ENCODE measurements around the gene NLRX1.
"Not testable (repeated sequence)": the region's sequence is repeated elsewhere in the genome, so short reads cannot be mapped to it uniquely, and the experiment has no call there.

The NLRX1 gene, protein sequence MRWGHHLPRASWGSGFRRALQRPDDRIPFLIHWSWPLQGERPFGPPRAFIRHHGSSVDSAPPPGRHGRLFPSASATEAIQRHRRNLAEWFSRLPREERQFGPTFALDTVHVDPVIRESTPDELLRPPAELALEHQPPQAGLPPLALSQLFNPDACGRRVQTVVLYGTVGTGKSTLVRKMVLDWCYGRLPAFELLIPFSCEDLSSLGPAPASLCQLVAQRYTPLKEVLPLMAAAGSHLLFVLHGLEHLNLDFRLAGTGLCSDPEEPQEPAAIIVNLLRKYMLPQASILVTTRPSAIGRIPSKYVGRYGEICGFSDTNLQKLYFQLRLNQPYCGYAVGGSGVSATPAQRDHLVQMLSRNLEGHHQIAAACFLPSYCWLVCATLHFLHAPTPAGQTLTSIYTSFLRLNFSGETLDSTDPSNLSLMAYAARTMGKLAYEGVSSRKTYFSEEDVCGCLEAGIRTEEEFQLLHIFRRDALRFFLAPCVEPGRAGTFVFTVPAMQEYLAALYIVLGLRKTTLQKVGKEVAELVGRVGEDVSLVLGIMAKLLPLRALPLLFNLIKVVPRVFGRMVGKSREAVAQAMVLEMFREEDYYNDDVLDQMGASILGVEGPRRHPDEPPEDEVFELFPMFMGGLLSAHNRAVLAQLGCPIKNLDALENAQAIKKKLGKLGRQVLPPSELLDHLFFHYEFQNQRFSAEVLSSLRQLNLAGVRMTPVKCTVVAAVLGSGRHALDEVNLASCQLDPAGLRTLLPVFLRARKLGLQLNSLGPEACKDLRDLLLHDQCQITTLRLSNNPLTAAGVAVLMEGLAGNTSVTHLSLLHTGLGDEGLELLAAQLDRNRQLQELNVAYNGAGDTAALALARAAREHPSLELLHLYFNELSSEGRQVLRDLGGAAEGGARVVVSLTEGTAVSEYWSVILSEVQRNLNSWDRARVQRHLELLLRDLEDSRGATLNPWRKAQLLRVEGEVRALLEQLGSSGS

DNA sequence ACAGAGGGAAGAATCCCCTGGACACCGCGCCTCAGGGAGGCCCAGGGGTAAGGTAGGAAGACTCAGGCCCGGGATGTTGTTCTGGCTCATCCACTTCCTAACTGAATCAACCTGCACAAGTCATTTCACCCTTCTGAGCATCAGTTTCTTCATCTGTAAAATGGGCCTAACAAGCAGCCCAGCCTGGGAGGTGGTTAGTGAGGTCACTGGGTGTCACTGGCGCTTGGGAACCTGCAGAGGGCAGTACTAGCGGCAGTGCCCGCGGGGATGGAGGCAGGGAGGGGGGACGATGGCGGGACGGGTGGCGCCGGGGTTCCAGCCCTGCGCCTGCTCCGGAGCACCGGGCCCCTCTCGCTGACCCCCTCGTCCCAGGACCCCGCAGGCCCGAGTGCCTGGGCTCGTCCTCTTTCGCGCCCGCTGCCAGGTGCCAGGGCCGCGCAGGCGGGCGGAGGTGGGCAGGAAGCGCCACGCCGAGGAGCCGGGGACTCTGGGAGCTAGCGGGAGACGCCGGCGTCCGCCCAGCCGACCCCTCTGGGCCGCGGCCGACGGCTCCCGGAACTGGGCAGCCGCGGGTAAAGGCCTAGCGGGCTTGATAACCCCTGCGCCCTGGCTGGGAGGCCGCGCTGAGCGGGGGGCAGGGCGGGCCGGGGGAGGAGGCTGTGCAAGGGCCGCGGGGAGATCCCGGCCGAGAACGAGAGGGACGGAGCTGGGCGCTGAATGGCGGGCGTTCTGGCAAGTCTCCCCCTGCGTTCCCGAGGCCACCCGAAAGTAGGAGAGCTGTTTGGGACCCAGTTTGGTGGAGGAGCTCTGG is at the start of gene NLRX1:
TSS of gene NLRX1 (plus strand) at position 255 of the 811 bp plus-strand sequence. CDS start 2,679 bp downstream, outside the sequence.
- no peak for DNase-seq

DNA sequence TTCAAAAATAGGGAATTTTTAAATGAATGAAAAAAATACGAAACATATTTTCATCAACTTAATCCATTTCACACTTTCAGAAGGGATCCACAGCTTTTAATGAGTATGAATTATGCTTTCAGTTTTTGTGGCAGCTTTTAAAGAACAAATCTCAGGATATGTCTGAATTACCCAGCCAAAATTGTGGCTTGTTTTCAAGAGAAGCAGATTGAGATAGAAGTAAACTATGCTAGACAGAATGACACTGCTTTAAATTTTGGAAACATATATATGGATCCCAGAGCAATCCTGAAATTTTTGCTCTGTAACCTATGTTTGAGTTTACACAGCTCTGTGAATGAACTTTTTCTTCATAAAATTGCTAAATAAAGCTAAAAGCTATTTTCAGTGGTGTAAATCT is 49.6 kb upstream of the NLRX1 start:
- DNase-seq, result no peak

DNA sequence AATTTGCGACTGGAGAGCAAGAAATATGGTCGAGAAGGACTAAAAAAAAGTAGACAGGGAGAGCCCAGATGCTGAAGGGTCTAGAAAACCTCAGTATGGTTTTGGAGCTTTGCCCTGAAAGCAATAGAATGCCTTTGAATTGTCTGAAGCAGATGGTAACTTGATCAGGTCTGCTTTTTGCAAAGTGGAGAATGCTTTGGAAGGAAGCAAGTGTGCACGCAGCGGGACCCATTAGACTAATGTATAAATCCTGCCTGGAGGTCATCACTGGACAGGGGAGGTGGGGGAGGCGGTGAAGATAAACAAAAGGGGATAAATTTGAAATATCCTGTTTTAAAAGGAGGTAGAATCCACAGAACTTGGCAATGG is 47.9 kb upstream of the NLRX1 start:
- DNase-seq, result no peak

DNA sequence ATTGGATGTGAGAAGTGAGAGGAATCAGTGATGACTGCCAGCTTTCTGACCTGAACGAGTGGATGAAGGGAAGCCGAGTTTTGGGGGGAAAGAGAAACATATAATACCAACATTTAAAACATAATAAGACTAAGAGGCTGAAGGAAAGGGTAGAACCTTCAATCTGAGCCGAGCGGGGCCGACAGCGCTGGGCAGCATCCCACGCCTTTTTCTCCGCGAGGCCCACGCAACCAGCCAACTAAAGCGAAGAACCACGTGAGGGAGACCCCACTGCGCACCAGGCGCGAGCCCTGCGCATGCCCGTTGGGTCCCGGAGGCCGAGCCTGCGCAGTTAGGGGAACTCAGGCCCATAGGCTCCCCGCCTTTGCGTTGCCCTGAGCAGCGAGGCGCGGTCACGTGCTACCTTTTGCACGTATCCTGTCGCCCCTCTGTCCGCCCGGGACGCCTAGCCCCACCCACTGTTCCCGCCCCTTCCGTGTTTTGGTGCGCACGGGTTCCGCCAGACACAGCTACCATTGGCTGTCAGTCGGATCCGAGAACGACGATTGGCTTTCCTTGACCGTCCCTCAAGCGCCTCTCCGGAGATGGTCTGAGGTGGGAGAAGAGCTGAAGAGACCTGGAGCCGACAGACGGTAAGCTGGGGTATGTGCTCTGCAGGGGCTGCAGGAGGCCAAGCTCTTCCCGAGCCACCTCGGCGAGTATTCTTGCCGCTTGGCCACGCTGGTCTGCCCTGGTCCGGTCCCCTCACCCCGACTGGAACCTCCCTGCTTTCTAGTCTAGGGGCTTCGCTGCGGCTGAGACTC is 47.3 kb upstream of the NLRX1 start, which contains the start of gene HINFP:
TSS of gene HINFP (plus strand) at position 573 of the 803 bp plus-strand sequence. CDS start 5,365 bp downstream, outside the sequence.
- peak; percentile 91 for DNase-seq

DNA sequence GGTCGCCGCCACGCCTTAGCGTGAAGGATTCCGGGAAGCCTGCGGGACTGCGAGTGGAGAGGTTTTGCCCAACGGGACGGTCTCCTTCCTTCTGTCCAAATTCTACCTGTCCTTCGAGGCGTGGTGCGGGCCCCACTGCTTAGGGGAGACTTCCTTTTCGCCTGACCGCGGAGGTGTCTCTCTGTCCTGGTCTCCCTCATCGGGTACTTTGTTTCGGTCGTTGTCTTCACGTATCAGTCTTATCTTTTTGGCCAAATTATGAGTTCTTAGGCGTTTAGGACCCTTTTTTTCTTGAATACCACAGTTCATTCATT is 46.8 kb upstream of the NLRX1 start:
- no peak for DNase-seq

DNA sequence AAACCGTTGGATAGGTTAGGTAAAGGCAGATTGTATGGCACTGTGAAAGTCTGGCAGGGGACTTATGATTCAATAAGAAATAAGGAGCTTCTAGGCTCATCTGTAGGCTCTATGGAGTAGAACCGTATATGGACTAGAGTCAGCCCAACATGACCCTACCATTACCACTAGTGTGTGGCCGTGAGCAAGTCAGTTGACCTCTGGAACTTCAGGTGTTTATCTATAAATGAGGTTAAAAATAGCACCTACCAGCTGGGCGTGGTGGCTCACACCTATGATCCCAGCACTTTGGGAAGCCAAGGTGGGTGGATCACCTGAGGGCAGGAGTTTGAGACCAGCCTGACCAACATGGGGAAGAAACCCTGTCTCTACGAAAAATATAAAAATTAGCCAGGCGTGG is 42.7 kb upstream of the NLRX1 start:
- DNase-seq, result no peak

DNA sequence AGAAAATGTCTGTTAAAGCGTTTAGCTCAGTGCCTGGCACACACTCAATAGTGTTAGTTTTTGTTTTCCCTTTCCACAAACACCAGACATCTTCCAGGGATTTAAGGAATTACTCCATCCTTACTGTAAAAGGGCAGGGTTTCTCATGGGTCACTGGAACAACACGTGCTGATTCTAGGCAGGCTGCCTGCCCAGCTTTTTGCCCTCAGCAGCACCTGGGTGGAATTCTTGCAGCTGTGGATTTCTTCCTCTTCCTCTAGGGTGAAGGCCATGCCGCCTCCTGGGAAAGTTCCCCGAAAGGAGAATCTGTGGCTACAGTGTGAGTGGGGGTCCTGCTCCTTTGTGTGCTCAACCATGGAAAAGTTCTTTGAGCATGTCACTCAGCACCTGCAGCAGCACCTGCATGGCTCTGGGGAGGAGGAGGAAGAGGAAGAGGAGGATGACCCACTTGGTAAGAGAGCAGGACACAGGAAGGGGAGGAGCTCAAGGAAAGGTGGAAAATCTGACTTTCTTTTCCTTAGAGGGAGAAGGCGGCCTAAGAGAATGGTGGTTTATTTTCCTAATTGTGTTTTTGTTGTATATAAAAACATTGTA is 41.8 kb upstream of the NLRX1 start:
- no peak for DNase-seq

DNA sequence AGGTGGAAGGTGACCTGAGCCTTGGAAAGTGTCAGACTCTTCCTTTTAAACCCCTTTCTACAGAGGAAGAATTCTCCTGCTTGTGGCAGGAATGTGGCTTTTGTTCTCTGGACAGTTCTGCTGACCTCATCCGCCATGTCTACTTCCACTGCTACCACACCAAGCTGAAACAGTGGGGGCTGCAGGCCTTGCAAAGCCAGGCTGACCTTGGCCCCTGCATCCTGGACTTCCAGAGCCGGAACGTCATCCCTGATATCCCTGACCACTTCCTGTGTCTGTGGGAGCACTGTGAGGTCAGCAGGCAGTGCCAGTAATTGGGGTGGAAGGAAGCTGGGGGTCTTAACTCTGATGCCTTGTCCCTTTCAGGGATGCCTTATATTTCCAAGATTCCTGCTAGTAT is 37.9 kb upstream of the NLRX1 start:
- no peak for DNase-seq

DNA sequence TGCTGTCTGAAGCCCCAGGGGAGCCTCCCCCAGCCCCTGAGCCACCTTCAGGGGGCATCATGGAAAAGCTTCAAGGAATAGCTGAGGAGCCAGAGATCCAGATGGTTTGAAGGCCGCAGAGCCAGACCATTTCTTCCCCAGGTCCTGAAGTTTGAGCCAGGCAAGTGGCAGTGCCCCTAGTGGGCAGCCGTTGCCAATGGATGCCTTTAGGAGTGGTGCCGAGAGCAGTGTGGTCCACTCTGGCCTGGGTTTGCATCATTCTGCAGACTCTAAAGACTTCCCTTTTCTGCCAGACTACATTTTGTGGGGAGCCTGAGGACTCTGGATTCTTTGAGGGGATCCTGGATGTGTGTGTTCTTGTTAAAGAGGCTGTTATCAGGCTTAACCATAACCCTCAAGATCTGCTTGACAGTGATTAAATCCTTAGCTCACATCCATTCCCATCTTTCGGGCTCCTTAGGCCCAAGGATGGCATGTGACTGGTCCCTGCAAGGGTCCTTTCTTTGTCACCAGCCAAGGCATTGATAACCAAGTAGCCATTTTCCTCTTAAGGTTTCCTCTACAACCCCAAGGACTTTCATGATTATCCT is 34.0 kb upstream of the NLRX1 start:
- DNase-seq, result no peak

DNA sequence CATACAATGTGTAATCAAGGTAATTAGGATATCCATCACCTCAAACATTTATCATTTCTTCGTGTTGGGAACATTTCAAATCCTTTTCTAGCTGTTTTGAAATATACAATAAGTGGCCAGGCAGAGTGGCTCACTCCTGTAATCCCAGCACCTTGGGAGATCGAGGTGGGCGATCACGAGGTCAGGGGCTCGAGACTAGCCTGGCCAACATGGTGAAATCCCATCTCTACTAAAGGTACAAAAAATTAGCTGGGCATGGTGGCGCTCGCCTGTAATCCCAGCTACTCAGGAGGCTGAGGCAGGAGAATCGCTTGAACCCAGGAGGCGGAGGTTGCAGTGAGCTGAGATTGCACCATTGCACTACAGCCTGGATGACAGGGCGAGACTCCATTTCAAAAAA is 29.2 kb upstream of the NLRX1 start:
- DNase-seq, result not testable (repeated sequence)

DNA sequence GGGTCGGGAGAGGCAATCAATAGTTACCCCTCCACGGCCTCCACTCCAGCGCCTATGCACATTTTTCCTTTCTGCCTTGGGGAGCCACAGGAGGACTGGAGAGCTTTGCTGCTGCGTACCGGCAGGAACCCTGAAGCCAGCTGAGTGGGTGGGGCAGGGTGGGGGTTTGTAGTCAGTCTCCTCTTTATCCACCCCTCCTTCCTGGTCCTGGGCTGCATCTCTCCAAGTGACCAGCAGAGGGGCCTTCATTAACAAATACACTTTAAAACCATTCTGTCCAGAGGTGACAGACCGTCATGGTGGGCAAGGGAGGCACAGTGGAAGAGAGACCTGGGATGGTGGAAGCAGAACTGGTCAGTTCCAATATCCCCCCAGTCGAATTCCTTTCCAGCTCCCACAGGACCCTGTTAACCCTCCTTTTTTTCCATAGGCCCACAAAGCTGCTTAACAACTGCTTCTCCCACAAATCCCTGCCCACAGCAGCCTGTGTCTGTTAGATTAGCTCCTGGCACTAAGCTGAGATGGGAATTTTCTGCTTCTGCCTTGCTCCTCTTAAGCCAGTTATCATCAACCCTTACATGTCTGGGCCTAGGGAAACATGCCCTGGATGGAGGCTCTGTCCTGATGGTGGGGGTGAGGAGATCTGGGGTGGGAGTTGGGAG is 23.6 kb upstream of the NLRX1 start:
- DNase-seq, result no peak

DNA sequence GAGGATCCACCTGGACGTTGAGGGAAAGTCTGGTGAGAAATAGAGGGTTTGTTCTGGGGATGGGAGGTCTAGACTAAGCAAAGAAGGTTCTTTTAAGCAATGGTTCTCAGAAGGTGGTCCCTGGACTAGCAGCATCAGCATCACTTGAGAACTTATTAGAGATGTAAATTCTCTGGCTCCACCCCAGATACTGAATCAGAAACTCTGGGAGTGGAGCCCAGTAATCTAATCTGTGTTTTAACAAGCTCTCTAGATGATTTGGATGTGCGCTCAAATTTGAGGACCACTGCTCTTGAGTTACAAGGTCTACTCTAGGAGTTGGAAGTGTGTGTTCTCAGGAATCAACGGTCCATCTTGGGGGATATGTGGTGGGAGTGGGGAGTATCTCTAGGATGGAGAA is 23.0 kb upstream of the NLRX1 start:
- DNase-seq, result no peak

DNA sequence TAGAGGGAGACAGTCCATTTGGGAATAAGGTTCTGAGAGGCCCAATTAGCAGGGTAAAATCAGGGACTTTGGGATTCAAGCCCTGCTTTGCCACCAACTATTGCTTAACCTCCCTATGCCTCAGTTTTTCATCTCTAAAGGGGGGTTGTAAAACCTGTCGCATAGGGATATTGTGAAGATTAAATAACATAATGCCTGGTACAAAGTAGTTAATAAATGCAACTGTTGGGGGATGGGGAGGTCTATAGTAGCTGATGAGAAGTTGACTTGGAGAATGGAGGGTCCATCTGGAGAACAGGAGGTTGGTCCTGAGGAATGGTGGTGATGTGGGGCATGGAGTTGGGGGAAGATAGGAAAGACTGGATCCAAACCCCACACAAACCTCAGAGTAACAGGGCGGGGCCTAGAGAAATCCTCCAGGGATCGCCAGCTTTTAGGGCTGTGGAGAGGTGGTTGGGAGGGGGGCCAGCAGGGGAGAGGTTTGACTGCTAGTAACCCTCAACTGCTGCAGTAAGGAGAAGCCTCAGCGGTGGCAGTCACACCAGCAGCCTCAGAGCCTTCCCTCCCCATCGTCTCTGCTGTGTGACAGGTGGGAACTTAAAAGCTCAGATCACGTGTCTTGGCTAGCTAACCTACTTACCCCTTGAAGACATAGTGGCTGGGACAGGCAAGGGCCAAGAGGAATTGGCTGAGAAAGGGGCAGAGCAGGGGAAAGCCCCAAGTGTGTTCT is 20.8 kb upstream of the NLRX1 start:
- DNase-seq, result no peak

DNA sequence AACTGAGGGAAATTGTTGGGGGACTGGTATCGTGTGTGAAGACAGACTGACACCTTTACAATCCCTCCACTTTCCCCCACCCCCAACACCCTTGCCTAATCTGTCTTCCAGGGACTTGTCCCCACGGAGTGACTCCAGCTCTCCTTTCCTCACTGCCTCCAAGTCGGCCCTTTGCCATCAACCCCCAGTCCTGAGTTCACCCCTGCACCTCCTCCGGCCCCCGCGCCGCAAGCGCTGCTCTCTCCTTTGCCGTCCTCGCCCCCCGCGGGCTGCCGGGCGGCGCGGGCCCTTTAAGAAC is 19.9 kb upstream of the NLRX1 start:
- DNase-seq, result no peak

DNA sequence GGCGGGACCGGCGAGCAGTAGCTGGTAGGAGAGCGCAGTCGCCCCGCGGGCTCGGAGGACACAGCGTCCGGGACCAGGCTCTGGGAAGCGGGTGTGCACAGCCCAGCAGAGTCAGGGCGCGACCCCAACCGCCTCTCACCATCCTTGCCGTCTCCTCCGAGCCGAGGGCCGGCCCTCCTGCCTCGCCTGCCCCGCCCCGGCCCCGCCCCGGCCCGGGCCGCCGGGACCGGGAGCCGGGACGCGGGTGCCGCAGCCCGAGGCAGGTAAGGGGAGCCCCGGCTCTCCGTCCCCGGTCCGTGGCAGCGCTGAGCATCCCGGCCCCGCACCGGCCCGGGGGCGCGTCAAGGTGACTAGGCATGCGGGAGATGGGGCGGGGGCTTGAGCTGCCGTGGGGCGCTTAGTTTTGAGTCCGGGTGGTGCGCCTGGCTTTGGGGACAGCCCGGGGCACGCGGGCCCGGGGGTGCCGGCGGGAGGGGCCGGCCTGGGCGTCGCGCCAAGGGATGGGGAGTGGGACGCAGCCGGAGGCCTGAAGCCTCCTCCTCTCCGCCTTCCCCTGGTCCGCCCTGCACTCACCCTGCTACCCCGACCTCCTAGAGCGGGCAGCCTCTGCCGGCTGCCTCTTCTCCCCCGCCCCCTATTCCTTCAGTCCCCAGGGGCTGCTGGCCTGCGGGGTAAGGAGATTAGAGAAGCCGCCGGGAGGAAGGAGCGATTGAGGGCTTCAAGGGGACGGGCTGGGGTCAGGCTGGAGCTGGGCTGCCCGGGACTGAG is 19.3 kb upstream of the NLRX1 start, which contains the start of gene ABCG4:
TSS of gene ABCG4 (plus strand) at position 35 of the 768 bp plus-strand sequence. CDS start 914 bp downstream, outside the sequence.
- no peak for DNase-seq

DNA sequence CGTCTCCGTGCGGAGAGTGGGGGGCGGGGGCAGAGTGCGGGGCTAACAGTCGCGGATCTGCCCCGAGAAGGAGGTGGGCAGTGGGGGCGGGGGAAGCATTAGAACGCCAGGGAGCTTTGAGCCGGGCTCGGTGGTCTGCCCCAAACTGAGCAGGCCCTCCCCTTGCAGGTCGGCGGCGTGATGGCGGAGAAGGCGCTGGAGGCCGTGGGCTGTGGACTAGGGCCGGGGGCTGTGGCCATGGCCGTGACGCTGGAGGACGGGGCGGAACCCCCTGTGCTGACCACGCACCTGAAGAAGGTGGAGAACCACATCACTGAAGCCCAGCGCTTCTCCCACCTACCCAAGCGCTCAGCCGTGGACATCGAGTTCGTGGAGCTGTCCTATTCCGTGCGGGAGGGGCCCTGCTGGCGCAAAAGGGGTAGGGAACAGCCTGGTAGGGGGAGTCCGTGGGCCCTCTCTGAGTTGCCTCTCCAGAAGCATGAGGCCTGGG is 18.7 kb upstream of the NLRX1 start:
- DNase-seq, result no peak

DNA sequence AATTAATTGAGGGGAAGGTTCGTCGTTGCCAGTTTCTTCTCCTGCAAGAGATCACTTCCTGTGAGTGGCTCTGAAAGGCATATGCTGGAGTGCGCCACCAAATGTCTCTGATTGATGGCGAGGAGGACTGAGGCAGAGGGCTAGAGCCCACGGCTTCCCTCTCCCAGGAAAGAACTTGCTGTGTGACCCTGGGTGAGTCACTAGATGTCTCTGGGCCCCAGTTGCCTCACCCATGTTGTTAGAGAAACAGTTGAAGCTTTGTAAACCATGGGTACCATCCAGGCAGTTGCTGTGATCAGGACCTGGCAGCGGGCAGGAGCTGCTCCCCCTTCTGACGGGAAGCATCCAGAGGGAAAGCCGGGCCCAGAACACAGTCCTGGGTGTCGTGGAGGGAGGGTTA is 16.5 kb upstream of the NLRX1 start:
- DNase-seq, result no peak

DNA sequence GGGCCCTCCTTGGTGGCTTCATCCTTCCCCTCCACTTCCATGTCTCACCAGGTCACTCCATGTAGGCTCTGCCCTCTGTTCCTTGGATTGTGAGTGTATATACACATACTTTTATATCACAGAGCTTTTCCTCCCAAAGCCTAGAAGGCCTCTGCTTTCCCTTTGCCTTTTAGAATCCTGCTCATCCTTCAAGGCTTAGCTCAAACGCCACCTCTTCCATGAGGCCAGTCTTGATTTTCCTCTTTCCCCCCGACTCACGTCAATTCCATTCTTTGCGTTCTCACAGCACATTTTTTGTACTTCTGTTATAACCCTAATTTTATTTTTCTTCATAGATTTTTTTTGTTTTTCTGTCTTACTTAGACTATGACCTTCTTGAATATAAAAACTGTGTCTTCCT is 15.9 kb upstream of the NLRX1 start:
- no peak for DNase-seq

All from NCI-H1436 treated with DMSO at 0.1 percent for 48 hours (cell line).